AG08395 (cell line): ENCODE data around the gene PARP16.

Source experiments
- DNase-seq: peaks from one replicate; pipeline ENCODE4 v3.0.0; 2012; ENCODE audit warnings: mixed read lengths, low spot score

Gene PARP16

DNA sequence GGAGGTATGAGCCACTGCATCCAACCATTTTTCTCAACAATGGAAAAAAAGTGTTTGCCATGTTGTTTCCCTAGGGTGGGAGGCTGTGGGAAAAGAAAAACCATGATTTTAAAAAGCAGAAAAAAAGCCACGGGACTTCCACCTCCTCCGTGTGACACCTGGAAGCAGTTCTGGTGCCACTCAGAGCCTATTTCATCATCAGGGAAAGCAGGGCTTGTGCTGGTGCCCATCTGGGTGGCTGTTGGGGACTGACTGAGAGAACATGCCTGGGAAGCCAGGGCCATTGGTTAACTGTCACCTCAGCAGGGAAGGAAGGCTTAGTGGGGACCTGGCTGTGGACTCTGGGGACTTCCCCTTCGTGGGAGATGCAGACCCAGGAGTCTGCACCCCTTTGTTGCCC is 25.1 kb upstream of the PARP16 start:
- no peak for DNase-seq

- DNase-seq = no peak
These were observed 23.9 kb upstream of the PARP16 start for GRCh38 chr15:65310431-65311137.

DNA sequence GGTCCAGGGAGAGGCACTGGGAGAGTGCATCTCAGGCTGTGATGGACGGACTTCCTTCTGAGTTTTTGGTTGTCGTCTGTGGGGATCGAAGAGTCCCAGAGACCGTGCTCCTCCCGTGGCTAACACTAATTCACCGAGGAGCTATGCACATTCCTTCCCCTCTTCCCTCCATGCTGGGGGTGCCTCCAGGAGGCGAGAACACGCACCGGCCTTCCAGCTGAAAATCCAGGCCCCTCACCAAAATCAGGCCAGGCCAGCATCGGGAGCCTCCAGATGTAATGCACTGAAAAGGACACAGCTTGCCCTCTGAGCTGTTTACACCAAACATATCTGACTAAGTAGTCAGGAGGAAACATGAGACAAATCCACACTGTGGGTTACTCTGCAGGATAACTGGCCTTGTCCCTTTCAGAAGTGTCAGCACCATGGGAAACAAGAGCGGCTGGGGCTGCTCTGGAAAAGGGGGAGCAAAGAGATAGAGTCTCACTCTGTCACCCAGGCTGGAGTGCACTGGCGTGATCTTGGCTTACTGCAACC is 23.3 kb upstream of the PARP16 start:
- no peak for DNase-seq

GRCh38 chr15:65307978-65308377 is 21.3 kb upstream of the PARP16 start:
- no peak for DNase-seq

DNA sequence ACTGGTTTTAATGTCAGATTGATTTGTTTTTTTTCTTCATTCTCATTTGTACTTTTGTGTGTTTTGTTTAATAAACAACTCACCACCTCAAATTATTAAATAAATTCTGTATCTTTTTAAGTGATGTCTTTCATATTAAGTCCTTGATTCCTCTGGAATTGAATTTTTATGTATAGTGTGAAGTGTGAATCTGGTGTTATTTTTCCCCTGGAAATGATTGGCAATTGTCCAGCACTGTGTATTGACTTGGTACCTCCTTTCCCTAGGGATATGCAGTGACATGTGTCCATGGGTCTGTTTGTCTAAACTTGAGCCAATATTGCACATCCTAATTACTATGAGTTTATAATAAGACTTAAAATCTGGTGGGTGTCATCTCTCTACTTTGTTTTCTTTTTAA is 19.9 kb upstream of the PARP16 start:
- no peak for DNase-seq

DNA sequence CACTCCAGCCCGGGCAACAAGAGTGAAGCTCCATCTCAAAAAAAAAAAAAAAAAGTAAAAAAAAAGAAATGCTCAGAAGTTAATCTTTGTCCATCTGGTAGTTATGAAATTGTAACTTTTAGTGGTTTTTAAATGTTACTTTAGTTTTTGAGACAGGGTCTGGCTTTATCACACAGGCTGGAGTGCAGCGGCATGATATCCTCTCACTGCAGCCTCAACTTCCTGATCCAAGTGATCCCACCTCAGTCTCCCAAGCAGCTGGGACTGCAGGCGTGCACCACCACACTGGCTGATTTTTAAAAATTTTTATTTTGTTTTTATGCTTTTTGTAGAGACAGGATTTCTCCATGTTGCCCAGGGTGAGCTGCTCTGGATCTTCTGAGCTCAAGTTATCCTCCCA is 19.1 kb upstream of the PARP16 start:
- DNase-seq = no peak

GRCh38 chr15:65305150-65305758 is 18.6 kb upstream of the PARP16 start:
- DNase-seq = peak; percentile 43

GRCh38 chr15:65304381-65305149 is 17.9 kb upstream of the PARP16 start, which contains the start of gene RNU5B-1:
Gene RNU5B-1, plus strand, starts transcription at chr15:65304677.
- DNase-seq = peak; percentile 91

DNA sequence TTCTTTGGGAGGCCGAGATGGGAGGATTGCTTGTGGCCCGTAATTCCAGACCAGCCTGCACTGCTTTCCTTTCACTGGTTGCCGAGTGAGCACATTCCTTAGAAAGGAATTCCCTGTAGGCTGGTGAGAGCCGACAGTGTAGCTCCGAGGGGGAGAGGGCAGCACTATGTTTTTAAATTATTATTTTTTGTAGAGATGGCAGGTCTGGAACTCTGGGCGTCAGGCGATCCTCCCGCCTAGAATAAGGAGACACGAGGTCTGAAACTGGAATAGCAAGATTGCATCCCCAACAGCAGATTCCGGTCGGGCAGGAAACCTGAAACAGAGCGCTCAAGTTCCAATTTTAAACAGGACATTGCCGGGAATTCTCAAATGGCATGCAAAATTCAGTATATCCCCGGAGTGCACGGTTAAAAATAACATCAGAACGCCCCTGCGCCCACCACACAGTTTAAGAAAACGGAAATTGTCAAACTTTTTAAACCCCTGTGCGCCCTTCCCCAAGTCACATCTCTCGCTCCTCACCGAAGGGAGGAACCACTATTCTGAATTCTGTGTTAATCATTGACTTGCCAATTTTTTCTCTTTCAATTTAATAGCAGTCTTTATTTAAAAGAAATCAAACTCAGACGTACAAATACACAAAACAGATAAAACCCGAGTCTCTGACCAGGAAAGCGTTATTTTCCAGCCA is 17.2 kb upstream of the PARP16 start:
- DNase-seq = peak; percentile 52

DNA sequence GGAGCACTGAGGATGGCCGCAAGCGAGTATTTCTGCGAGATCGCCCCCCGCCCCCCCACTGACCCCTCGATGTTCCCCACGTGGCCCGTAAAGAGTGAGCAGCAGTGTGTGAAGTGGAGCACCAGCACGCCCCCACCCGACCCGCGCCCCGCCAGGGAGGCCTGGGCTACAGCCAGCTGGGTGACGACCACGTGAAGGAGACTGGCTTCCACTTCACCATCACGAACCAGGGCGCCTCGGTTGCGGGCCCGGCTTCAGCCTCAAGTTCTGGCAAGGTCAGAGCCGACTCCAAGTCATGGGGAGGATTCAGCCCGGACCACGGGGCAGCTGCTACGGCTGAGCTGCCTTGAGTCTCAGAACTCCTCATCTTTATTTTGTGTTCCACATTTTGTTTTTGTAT is 15.4 kb upstream of the PARP16 start:
- no peak for DNase-seq

GRCh38 chr15:65300924-65301441 is 14.3 kb upstream of the PARP16 start:
- DNase-seq = no peak

GRCh38 chr15:65298731-65299130 is 12.0 kb upstream of the PARP16 start:
- no peak for DNase-seq

DNA sequence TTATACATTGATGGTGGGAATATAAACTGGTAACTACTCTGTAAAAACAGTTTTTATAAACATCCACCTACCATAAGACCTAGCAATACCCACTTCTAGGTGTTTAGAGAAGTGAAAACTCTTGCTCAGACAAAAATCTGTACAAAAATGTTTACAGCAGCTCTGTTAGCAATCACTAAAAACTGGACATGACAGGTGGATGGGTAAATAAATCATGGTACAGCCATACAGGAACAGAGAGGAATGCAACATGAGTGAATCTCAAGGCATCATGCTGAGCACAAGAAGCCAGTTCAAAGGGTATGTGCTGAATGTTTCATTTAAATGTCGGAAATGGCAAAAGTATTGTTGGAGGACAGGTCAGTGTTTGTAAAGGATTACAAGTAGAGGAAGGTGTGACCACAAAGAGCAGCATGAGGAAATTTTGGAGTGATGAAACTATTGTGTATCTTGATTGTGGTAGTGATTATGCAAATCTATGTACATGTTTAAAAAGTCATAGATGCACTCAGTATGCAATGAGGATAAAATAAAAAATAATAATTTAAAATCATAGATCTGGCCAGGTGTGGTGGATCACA is 6.3 kb upstream of the PARP16 start:
- no peak for DNase-seq

GRCh38 chr15:65290228-65290627 is 3.5 kb upstream of the PARP16 start:
- DNase-seq = no peak

GRCh38 chr15:65289261-65289854 is 2.7 kb upstream of the PARP16 start:
- no peak for DNase-seq

DNA sequence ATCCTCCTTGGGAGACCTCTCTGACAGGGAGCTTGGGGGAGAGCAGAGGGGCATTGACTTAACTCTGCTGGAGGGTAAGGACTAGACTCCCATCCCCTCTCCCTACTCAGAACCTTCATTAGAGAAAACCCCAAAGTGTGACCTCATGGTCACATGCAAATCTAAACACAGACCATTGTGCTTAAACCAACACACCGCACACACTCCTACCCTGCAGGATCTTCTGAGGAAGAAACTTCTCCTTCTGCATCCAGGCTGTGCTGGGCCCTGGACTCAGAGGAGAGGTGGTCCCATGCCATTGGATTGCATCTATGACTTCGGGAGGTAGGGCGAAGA is 805 bp upstream of the PARP16 start:
- no peak for DNase-seq

- DNase-seq = no peak
These were observed 497 bp downstream of the PARP16 start for GRCh38 chr15:65286069-65286703.

GRCh38 chr15:65285291-65286068 is 1.2 kb downstream of the PARP16 start:
- DNase-seq = no peak

DNA sequence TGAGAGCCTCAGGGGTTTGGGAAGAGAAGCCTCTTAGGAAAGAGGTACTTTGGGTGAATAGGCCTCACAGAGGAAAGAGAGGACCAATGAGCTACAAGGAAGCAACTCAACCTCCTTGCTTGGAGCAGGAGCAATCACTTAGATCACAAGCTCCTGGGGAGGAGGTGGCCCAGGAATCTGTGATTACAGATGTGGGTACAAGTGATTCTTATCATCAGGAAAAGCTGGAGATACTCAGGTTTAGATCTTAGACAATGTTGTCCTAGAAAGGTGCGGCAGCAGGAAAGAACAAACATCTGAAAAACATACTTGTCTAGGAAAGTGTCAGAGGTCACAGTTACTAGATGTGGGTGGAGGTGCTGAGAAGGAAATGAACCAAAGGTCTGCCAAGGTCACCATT is 8.2 kb downstream of the PARP16 start:
- DNase-seq = no peak

- no peak for DNase-seq
These were observed 9.7 kb downstream of the PARP16 start for GRCh38 chr15:65277015-65277414.
